ENCODE results near the gene POLR3F. TPM values are rescaled to one million over a fixed set of nuclear protein-coding genes. Genes with fewer than 3 reads are reported as not detected.

POLR3F gene
- total RNA-seq, 2 donors from 2014 or later, result 4.5 to 4.7 TPM

Small RNA genes within 50 kb of the gene (microRNA-seq; reads per million reads assigned to microRNA genes)
- gene MIR3192, result 0 to 0.53 reads per million in 2 donors

Other genes starting within 250 kb of the POLR3F start
- 1 to 10 TPM; 6.2 to 9.3 TPM for gene ZNF133, start 178.9 kb upstream of the POLR3F start, total RNA-seq
- gene DZANK1, start 360 bp upstream of the POLR3F start, total RNA-seq, result 1 to 10 TPM; 1.6 to 1.8 TPM
- 10 to 100 TPM; 10.4 to 12.6 TPM for gene RBBP9, start 29.8 kb downstream of the POLR3F start, total RNA-seq
- 10 to 100 TPM; 54.1 to 55.5 TPM for gene SEC23B, start 40.5 kb downstream of the POLR3F start, total RNA-seq
- 10 to 100 TPM; 63.0 to 63.3 TPM for gene SMIM26, start 100.0 kb downstream of the POLR3F start, total RNA-seq
- gene DTD1, start 120.7 kb downstream of the POLR3F start, total RNA-seq, result 10 to 100 TPM; 17.1 to 20.8 TPM